ENCODE measurements around the gene WWC2.

- TF ChIP-seq EZH2phosphoT487 (IDR thresholded peaks at IDR 0.05; ENCODE audit: insufficient read depth, low read depth) (no peak), EZH2 (IDR thresholded peaks at IDR 0.05; ENCODE audit: insufficient read depth, poor library complexity, severe bottlenecking) (no peak)
Measured at GRCh38 chr4:183078634-183079033, 20.4 kb upstream of the WWC2 start.
